ENCODE data around the gene LMBRD2.
A peak's percentile ranks its signal among the peaks of the same experiment; 100 is the strongest.
"Not testable (repeated sequence)": the region's sequence is repeated elsewhere in the genome, so short reads cannot be mapped to it uniquely, and the experiment has no call there.

The LMBRD2 gene

DNA sequence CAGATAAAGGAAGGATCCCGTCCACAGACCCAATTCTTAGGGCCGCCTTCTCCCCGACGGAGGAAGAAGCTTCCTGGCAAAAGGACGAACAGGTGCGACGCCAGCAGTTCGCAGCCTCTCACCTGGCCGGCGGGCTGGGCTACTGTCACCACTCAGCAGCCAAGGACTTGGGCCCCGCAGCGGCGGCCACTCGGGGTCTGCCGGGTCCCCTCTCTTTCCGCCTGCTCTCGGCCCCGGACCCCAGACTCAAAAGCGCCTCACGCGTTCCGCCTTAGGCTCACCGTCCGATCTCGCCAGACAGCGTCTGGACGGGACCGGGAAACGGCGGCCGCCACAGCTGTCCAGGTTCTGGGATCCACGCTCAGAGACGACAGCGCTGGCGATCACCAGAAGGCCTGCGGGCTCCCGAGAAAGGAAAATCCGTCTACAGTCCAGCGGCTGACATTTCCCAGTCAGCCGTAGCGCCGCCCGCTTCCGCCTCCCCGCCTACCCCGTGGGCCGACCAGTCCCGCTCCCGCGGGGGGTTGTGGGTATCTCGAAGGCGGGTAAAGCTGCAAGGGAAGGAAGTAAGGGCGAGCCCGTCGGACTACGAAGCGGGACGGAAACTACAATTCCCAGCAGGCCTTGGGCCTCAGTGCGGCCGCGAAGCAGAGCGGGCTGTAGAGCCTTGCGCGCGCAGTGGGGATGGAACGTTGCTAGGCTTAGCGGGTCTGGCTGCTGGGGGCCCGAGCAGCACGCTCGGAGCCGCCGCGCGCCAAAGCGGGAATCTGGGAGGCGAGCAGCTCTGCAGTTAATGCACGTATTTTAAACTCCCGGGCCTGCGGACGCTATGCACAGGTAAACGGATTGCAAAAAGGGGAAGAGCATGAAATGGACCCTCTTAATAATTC lies at the start of gene LMBRD2, which contains the start of gene SKP2:
Gene LMBRD2 (minus strand): TSS at position 454 of the 890 bp plus-strand sequence. CDS start 8,538 bp downstream, outside the sequence.
Gene SKP2 (plus strand): TSS at position 678 of the 890 bp plus-strand sequence. CDS start 152 bp downstream, at position 830.
- FAIRE-seq: peak; percentile 96

DNA sequence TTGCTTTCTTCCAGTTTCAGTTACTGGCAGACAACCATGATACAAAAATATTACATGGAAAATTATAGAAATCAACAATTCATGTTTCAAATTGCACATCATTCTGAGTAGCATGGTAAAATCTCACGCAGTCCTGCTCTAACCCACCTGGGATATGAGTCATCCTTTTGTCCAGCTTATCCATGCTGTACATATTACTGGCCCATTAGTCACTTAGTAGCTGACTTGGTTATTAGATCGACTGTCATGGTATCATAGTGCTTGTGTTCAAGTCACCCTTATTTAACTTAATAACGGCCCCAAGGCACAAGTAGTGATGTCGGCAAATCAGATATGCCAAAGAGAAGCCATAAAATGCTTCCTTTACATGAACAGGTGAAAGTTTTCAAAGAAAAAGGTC lies 48.8 kb upstream of the LMBRD2 start:
- FAIRE-seq: no peak

DNA sequence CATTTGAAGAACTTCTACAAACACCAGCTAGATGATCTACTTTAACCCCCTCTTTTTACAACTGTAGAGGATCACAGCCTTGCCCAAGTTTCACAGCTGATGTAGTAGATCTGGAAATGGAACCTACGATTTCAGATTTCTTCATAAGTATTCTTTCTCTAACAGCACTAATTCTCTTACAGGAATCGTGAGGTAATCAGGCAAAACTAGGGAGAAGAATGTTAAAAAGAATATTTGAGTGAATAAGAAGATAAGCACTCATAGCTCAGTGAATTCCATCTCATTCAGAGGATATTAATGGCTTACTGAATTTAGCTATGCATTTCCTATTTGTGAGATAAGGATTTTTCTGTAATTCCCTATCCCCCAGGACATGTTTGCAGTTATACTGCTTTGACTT lies 47.9 kb upstream of the LMBRD2 start:
- no peak for FAIRE-seq

DNA sequence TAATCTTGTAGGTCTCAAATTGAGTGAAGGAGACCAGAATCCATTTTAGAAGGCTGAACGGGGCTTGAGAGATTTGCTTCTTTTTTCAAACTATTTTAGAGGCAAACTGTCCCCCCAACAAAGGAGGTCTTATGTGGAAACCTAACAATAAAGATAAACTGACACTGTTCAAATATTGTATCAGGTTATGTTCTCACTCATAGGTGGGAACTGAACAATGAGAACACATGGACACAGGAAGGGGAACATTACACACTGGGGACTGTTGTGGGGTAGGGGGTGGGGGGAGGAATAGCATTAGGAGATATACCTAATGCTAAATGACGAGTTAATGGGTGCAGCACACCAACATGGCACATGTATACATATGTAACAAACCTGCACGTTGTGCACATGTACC lies 47.1 kb upstream of the LMBRD2 start:
- not testable (repeated sequence) for FAIRE-seq

DNA sequence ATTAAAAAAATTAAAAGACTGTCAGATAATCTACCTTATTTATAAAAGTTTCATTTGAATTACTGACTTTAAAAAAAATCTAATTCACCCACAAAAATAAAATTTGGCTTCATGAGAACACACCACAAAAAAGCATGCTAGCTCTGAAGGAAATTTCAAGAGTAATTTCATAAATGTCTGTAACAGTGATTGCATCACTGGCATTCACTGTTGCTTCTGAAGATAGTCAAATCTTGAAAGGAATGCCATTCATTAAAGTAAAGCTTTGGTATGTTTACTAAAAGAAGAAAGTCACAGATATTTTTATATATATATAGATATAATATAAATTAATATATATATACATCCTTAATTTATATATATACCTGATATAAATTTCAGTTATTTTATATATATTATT lies 46.6 kb upstream of the LMBRD2 start:
- FAIRE-seq: no peak

DNA sequence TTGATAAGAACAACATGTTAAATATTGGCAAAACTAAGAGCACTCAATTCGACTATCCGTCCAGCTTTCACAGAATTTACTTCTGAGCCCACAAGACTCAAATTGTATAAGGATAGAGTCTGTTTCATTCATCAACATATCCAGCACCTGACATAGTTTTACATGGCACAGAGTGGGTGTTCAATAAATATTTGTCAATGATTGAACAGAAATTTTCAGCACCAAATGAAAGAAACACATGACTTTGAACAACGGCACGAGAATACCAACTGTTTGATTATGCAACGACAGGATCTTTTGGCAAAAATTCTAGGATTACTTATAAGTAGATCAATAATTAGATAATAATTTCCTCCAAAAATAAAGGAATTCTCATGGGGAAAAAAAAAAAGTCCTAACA lies 42.1 kb upstream of the LMBRD2 start:
- no peak for FAIRE-seq

DNA sequence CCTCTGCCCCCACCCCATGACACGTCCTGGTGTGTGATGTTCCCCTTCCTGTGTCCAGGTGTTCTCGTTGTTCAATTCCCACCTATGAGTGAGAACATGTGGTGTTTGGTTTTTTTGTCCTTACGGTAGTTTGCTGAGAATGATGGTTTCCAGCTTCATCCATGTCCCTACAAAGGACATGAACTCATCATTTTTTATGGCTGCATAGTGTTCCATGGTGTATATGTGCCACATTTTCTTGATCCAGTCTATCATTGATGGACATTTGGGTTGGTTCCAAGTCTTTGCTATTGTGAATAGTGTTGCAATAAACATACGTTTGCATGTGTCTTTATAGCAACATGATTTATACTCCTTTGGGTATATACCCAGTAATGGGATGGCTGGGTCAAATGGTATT lies 32.7 kb upstream of the LMBRD2 start:
- not testable (repeated sequence) for FAIRE-seq

DNA sequence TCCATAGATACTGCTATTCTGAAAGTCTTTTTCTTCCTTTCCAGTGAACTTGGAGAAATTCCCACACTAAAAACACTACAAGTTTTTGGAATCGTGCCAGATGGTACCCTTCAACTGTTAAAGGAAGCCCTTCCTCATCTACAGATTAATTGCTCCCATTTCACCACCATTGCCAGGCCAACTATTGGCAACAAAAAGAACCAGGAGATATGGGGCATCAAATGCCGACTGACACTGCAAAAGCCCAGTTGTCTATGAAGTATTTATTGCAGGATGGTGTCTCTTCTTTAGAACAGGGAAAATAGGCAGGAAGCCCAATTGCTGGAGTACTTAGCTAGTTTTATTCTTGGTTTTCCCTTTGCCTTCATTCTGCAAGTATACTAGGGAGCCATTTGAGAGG lies 30.1 kb upstream of the LMBRD2 start:
- no peak for FAIRE-seq

DNA sequence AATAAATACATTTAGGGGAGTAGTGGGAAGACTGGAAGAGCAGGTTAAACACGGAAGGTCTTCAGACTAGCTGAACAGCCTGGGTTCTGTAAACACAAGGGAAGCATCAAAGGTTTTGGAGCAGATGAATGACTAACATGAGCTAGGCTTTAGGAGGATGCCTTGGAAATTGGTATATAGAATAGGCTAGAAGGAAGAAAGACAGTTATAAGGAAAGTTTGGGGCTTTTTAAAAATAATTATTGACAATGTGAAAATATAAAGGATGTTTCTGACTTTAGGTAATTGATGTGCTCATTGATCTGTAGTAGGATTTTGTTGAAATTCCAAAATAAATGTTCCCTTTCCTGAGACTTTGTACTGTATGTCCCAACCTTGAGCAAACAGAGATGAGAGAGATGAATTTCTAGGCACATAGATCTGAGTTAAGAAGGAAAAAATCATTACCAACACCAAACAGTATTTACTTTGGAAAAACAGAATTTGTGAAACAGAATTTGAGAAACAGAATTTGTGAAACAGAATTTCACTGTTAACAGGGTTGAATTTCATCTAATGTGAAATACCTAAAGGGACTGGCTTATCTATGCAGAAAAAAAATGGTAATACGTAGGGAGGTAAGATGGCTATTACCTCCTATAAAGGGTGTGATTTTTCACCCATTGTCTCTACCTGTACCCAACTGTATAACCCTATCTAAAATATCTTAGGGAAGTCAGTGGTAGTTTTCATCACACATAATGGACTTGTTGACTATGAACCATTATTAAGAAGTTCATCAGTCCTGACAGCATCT lies 29.1 kb upstream of the LMBRD2 start:
- FAIRE-seq: no peak

DNA sequence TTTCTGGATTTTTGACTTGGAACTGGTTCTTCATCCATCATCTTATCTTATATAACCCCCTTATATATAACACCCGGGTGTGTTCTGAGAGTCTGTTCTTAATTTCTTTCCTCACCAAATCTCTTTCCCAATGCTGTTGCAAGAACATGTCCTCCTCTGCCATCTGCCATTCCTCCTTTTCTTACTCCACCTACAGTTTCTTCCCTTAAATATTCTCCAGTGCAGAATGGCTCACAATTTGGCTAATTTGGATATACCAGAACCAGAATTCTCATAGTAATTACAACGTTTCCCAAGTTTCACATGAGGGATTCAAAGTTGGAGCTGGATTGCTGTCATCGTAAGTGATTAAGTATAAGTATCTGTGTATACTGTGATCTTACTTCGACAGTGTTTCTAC lies 28.3 kb upstream of the LMBRD2 start:
- FAIRE-seq: no peak

DNA sequence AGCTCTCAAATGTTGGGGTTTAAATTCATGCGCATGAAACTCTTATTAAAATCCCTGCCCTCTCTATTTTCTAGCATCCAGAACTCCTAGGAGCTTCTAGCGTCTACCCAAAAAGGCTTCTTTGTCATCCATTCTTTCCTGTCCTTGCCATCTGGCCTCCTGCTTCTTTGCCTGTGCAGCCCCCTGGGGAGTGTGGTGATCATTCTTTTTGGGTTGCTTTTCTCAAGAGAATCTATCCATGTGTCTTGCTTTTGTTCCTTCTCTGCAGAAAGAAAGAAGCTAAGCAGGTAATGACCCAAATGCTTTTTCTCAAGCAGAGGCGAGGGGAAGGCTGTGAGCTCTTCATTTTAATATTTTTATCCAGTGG lies 26.8 kb upstream of the LMBRD2 start:
- FAIRE-seq: no peak

DNA sequence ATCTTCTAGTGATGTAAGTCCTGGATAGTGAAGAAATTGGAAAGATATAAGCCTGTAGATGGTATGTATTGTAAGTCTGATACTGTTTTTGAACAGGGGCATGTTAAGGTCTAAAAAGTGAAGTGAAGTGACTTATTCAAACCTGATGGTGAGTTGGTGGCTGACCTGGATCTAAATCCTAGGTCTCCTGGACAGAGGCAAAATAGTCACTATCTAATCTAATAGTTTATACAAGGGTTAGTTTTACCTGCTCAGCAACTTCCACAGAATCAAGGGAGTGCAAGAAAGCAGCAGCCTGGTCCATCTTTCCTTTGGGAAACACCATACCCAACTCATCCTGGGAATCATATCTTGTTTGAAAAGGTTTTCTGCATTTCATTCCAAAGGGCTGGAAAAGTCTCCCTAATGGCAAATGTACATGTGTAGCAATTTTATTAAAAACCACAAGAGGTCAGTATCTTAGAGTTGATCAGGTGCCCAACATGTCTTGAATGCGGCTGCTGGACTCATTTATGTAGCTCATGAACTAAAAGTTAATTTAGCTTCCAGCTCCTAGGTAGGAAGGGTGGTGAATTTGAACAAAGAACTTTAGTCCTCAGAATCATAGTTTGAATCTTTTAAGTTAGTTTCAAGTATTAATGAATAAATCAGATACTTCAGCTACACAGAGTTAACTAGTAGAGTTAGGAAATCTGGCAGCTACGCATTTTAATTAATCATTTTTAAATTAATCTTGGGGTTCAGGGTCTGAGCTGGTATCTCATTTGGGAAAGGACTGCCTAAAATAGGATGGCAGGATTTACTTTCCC lies 26.2 kb upstream of the LMBRD2 start:
- peak; percentile 21 for FAIRE-seq

DNA sequence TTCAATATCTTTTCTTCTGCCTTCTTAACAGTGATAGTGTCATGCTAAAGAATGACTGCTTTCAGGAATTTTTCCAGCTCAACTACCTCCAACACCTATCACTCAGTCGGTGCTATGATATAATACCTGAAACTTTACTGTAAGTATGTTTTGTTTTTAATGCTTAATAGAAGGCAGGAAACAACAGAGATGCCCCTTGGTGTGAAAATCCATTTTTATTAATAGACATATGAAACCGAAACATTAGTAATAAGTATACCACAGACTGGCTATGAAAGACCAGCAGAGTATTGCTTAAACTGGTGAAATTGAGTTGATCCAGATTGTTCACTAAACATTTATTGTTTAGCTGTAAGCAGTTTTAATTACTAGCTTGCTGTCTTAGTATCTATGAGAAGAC lies 25.5 kb upstream of the LMBRD2 start:
- no peak for FAIRE-seq

DNA sequence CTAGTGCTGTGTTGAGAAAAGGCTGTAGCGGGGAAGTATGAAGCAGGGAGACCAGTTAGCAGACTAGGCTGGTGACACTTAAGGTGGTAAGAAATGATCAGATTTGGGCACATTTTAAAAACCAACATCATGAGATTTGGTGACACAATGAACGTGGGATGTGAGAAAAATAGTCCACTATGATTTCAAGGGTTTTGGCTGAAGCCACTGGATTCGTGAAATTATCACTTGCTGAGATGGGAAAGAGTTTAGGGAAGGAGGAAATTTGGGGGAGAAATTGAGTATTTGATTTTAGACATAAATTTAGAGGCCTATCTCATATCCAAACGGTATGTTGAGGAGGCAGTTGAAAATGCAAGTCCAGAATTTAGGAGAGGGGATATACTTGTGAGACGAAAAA lies 23.4 kb upstream of the LMBRD2 start:
- FAIRE-seq: no peak

DNA sequence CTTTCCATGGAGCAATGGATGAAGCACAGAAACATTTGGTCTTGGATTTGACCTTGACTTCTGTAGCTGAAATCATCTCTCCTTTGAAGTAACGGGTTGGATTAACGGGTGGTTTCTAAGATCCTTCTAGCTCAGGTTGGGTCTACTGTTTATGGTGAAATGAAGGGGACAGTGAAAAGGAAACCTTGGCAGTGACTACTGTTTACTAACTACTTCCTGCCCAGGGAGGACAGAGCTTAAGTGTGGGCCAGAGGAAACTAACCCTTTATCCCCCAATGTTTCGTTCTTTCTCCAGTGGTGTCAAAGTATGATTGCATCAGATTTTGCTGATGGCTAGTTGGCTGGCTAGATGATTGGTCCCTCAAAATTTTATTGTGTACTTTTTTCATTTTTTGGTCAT lies 22.4 kb upstream of the LMBRD2 start:
- no peak for FAIRE-seq

DNA sequence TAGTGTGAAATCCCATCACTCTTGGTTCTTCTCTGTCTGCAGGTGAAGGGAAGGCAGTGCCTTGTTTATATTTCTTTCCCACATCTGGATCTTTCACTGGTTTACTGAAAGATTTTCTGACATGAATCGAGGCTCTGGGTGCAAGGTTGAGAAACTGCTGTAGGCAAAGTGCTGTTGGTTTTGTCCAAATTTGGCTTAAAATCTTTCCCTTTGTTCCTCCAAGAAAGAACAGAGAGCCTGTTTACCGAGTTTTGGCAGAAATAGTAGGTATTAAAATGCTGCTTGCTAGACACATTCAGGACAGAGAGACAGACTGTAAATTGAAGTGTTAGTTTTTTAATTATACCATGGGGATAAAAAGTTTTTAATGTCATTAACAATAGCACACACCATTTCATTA lies 21.7 kb upstream of the LMBRD2 start:
- no peak for FAIRE-seq

DNA sequence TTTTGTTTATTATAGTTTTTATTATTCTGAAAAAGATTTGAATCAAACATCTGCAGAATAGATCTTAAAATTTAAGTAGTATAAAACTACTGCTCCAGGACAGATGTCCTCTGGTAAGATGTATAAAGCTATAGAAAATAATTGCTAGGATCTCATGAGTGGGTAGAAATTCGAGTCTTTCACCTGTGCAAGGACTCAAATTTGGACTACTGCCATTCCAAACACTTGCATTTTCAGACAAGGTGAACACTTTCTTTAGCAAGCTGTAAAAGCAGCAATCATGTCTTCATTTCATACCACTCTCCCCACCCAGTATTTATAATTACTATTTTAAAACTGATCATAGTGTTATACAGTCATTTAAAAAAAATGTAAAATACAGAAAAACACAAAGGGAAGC lies 20.9 kb upstream of the LMBRD2 start:
- FAIRE-seq: no peak

DNA sequence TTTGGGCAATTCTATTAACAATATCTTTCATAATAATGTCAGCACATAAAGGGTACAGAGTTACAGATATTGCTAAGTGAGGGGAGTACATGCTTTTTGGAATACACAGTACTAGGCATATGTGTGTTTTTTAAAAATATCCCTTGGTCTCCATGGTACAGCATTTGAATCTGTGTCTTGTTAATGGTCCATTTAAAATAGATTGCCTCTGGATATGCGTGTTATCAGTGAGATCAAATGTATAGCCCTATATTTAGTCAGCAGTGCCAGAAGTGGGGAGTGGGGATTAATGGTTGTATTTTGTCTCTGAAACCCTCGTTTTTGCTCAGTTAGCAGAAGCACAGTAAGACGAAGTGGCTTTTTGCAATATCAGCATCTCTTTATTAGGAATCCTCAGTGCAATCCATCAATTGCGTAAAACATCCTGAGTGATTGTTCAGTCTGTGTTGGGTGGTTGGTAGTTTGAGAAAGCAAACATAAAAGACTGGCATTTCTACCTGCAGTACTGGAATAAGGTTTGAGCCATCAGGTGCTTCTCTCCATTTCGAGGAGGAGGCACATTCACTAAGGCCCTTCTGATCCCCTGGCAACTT lies 19.2 kb upstream of the LMBRD2 start:
- no peak for FAIRE-seq

DNA sequence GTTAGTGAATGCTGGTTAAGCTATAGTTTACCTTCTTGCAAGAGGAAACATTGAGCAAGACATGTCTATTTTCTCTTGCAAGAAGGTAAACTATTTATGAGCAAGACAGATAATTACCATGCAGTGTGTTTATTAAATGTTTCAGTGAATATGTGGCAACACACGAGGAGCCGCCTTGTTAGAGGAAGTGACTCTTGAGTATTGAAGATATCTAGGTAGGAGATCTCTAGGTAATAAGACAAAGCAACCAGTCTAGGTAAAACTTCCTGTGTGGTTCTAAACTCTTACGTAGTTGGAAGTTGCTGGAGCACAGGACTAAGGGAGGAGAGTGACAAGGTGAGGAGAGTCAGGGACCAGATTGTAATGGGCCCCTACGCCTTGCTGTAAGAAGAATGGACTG lies 17.1 kb upstream of the LMBRD2 start:
- no peak for FAIRE-seq

DNA sequence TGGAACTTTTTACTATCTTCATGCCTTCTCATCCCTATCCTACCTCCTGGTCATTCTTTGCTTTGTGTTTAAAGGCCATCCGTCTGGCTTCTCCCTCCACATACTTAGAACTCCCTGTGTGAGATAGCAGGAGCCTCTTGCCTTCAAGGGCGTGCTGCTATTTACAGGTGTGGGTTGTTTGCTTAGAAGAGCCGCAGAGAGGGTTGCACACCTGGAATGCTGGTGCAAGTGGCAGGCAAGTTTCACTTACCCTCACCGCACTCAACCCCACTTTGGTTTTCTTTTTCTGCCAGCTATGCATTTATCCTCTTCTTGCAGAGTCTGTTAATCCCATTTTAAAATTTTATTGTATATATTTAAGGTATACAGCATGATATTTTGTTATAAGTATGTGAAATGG lies 12.8 kb upstream of the LMBRD2 start:
- FAIRE-seq: no peak

DNA sequence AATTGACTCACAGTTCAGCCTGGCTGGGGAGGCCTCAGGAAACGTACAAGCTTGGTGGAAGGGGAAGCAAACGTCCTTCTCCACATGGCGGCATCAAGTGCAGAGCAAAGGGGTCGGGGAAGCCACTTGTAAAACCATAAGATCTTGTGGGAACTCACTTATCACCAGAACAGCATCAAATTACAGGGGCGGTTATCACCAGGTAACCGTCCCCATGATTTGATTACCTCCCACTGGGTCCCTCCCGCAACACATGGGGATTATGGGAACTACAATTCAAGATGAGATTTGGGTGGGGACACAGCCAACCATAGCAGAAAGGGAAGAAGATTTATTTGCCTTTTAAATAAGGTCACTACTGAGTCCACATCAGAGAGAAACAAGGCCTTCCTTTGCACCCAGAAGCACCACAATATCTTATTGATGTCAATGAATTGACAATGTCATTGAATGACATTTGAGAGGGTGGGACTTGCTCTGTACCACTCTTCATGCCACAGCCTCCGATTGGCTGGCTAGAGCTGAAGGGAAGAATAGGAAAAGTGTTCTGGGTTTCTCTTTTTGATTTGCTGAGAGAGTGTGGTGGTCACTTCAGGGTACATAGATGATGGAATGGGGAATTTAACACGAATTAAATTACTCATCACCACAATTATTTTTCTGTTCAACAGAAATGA lies 11.3 kb upstream of the LMBRD2 start:
- FAIRE-seq: no peak

DNA sequence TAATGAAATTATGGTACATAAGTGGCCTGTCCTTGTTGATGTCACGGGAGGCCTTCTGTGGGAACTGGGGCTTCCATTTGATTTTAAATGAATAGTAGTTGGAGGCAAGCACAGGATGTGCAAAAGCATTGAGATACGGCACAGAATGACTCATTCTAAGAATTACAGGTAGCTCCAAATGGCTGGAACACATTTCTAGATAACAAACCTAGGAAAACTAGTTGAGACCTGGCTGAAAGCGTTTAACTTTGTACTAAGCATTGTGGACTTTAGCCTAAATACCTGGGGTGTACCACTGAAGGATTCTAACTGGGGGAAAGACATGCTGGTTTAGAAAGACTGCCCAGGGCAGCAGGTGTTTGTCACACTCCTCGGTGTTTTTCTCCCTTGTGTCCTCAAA lies 9.7 kb upstream of the LMBRD2 start:
- FAIRE-seq: no peak
